Stomach (tissue), 9 donors: ENCODE data around the gene NRCAM. TPM values are rescaled to one million over a fixed set of nuclear protein-coding genes. Genes with fewer than 3 reads are reported as not detected.

Experiments
- DNase-seq, 2 donors: peaks; one replicate each; pipeline versions ENCODE4 v3.0.0 to v3.0.0-alpha.2; 2013 to 2019
- H3K27ac ChIP-seq, 5 donors: fragments of 200-600 bp in 4 of 5; sonication (generic) in 4 of 5; one replicate each; pipeline ENCODE4 v1.5.1; 2013 to 2019; ENCODE audit warnings: mild to moderate bottlenecking in 1 of 5, moderate library complexity in 1 of 5
- H3K27me3 ChIP-seq, 3 donors: fragments of 200-600 bp; sonication (generic); one replicate each; pipeline ENCODE4 v1.5.1; 2017 to 2019; ENCODE audit warnings: mixed run types in 1 of 3
- H3K36me3 ChIP-seq, 4 donors: fragments of 200-600 bp; sonication (generic); 1 replicate in 3 of 4; 2 replicates in 1 of 4; pipeline ENCODE4 v1.5.1; 2016 to 2019
- H3K4me1 ChIP-seq, 4 donors: fragments of 200-600 bp; sonication (generic); one replicate each; pipeline ENCODE4 v1.5.1; 2016 to 2019
- H3K4me3 ChIP-seq, 4 donors: fragments of 200-600 bp; sonication (generic) in 3 of 4; one replicate each; pipeline ENCODE4 v1.5.1; 2016 to 2019; ENCODE audit warnings: mild to moderate bottlenecking in 1 of 4
- H3K9me3 ChIP-seq, 4 donors: fragments of 200-600 bp; sonication (generic); one replicate each; pipeline ENCODE4 v1.5.1; 2016 to 2019
- EP300 ChIP-seq: sonication (generic); formaldehyde crosslinking; IDR thresholded peaks from one replicate; pipeline ENCODE4 v1.6.1; 2017; ENCODE audit warnings: antibody characterized with exemption
- POLR2A ChIP-seq, 4 donors: fragments of 450-650 bp; IDR thresholded peaks; one replicate each; pipeline ENCODE4 v1.6.1; 2016; ENCODE audit warnings: antibody characterized with exemption in 4 of 4, control low read depth in 2 of 4, mild to moderate bottlenecking in 1 of 4, moderate library complexity in 1 of 4
- POLR2AphosphoS5 ChIP-seq, 3 donors: sonication (generic); formaldehyde crosslinking; IDR thresholded peaks; one replicate each; pipeline ENCODE4 v1.6.1; 2016; ENCODE audit warnings: antibody characterized with exemption in 3 of 3
- WGBS, 5 donors: extraction: QIAGEN DNeasy Blood & Tissue Kit in 3 of 5; methylation state at CpG; one replicate each; pipeline versions ENCODE4 v1.1.5 to v1.1.7; 2013 to 2018; 5-methylcytosine and 5-hydroxymethylcytosine counted together
- intact Hi-C: fragments of 100-400 bp; cut with DNase I; formaldehyde crosslinking; loops from one replicate; pipeline ENCODE4 v1.15.1; 2023; ENCODE audit warnings: low total_unique reads
- polyA plus RNA-seq, 3 donors: library from polyadenylated mRNA; stranded (reverse); fragments of 200-250 nt; gene quantifications; one replicate each; pipeline ENCODE4 v1.2.3, GENCODE V29; 2013
- total RNA-seq, 5 donors: library from RNA; depleted of rRNA; stranded (reverse); fragments of >200 nt; gene quantifications; one replicate each; pipeline versions ENCODE4 v1.1.0 to v1.2.3, GENCODE V29; 2014 to 2016
- TF ChIP-seq, protein P1 (sequence below), 7 experiments: fragments of 450-650 bp in 4 of 7; fragments of 200-600 bp in 3 of 7; sonication (generic) in 3 of 7; IDR thresholded peaks; one replicate each; pipeline ENCODE4 v1.5.1; 2016 to 2019; ENCODE audit warnings: antibody characterized with exemption in 7 of 7, control low read depth in 2 of 7, mild to moderate bottlenecking in 1 of 7
- donor health status: healthy with polysubstance abuse.
- donor health status: Bipolar disorder and iron deficiency.
- donor health status: healthy.

Gene NRCAM
- total and polyA plus RNA-seq, 8 donors, result 1.2 to 9.4 (median 2.3) TPM

DNA sequence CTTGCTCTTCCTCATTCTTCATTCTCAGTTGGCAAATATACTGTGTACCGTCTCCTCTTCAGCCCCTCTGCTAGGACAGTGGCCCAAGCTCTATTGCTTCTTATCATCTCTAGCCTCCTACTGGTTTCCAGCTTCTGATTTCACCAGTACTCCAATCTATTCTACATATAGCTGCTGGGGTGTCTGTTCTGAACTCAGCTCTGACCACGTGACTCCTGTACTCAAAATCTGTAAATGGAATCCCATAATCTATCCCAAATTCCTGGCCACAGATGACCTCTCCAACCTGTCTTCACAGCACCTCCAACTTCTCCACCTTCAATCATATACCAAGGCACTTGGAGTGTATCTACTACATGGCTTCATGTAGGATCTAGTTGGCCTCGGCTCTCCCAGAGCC lies 152.9 kb downstream of the NRCAM start:
- 88 to 95% (median 91%) methylated on average over 3 of the region's 3 CpGs for WGBS, 5 donors
- no peaks in the 10 kb centered on the region for H3K9me3 ChIP-seq
- no peaks in the 10 kb centered on the region for H3K27me3 ChIP-seq
- no peak for DNase-seq
- intact Hi-C loops, result no loop called here
- H3K36me3 ChIP-seq, result no peaks in the 10 kb centered on the region
- no peak overlapping the region for H3K4me3 ChIP-seq
- no peak overlapping the region for H3K27ac ChIP-seq
- TF ChIP-seq, protein P1, sequence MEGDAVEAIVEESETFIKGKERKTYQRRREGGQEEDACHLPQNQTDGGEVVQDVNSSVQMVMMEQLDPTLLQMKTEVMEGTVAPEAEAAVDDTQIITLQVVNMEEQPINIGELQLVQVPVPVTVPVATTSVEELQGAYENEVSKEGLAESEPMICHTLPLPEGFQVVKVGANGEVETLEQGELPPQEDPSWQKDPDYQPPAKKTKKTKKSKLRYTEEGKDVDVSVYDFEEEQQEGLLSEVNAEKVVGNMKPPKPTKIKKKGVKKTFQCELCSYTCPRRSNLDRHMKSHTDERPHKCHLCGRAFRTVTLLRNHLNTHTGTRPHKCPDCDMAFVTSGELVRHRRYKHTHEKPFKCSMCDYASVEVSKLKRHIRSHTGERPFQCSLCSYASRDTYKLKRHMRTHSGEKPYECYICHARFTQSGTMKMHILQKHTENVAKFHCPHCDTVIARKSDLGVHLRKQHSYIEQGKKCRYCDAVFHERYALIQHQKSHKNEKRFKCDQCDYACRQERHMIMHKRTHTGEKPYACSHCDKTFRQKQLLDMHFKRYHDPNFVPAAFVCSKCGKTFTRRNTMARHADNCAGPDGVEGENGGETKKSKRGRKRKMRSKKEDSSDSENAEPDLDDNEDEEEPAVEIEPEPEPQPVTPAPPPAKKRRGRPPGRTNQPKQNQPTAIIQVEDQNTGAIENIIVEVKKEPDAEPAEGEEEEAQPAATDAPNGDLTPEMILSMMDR (IDR thresholded peaks at IDR 0.05), result no peak
- TF ChIP-seq POLR2A (IDR thresholded peaks at IDR 0.05), result no peak
- no peak for TF ChIP-seq POLR2AphosphoS5 (IDR thresholded peaks at IDR 0.05)
- TF ChIP-seq EP300, result no peak
- no peaks in the 10 kb centered on the region for H3K4me1 ChIP-seq

GRCh38 chr7:108301387-108301786 lies 154.8 kb downstream of the NRCAM start:
- Histone ChIP-seq H3K27ac (no peak overlapping the region), H3K9me3 (no peaks in the 10 kb centered on the region), H3K4me1 (no peaks in the 10 kb centered on the region), H3K36me3 (no peaks in the 10 kb centered on the region), H3K4me3 (no peak overlapping the region), H3K27me3 (no peaks in the 10 kb centered on the region)
- TF ChIP-seq, protein P1 (IDR thresholded peaks at IDR 0.05), result no peak
- TF ChIP-seq POLR2AphosphoS5 (IDR thresholded peaks at IDR 0.05) (no peak), EP300 (no peak), POLR2A (IDR thresholded peaks at IDR 0.05) (no peak)
- 86 to 97% (median 96%) methylated on average over 2 of the region's 2 CpGs for WGBS, 5 donors
- DNase-seq, result no peak
- intact Hi-C loops, result no loop called here

DNA sequence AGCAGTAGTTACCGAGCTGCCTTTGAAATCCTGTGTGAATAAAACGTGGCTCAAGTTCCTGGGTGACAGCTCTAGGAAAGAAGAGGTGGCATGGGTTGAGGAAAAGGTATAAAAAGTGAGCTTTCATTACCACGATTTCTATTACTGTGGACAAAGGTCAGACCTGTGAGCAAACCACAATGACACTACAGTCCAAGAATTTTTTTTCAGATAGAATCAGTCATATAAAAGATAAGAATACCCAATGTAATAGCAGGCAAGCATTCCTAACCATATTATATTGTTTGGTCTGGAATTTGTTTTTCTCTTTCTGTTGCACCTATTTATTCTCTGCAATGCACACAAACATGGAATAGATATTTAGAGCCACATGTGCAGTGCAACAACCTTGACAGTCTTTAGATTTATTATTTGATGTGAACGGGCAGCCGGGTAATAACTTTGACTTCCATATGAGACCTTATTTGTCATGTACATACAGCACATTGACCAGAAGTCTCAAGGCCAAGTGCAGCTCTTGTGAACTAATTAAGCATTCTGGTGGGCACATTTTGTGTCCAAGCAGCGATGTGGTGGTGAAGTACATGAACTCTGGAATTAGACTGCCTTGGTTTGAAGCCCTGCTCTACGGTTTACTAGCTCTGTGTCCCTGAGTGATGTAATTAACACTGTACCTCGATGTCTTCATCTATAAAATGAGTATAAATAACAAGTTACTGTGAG lies 156.8 kb downstream of the NRCAM start:
- no peak overlapping the region for H3K4me3 ChIP-seq

DNA sequence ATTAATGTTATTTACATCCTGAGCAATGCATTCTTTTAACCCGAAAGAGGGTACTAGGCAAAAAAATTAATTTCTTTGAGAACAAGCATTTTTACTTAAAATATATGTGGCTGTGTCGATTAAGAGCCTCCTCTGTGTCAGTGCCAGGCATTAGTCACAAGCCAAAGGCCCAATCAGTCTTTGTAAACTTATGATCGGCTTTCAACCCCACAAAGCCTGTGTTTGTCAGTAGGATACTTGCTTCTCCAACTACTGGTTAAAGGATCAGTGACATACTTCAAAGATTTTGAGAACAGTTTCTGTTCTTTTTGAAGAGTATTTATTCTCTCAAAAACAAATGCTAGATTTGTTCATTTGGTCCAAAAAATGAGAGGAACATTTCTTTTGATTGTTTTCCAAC lies 159.3 kb downstream of the NRCAM start:
- TF ChIP-seq EP300 (no peak), POLR2A (IDR thresholded peaks at IDR 0.05) (no peak), POLR2AphosphoS5 (IDR thresholded peaks at IDR 0.05) (no peak)
- TF ChIP-seq, protein P1 (IDR thresholded peaks at IDR 0.05), result no peak
- H3K27ac ChIP-seq, result no peak overlapping the region
- H3K9me3 ChIP-seq, result no peaks in the 10 kb centered on the region
- H3K36me3 ChIP-seq, result no peaks in the 10 kb centered on the region
- intact Hi-C loops, result no loop called here
- no peak overlapping the region for H3K4me3 ChIP-seq
- 61 to 65% (median 63%) methylated on average over 3 of the region's 3 CpGs for WGBS, 5 donors
- DNase-seq, result no peak
- no peaks in the 10 kb centered on the region for H3K27me3 ChIP-seq
- no peaks in the 10 kb centered on the region for H3K4me1 ChIP-seq

More for the DNA sequence above, 156.8 kb downstream of the NRCAM start:
- TF ChIP-seq POLR2AphosphoS5 (IDR thresholded peaks at IDR 0.05) (no peak), POLR2A (IDR thresholded peaks at IDR 0.05) (no peak)
- Histone ChIP-seq H3K27ac (no peak overlapping the region), H3K27me3 (no peaks in the 10 kb centered on the region), H3K4me1 (no peaks in the 10 kb centered on the region), H3K9me3 (no peaks in the 10 kb centered on the region), H3K36me3 (no peaks in the 10 kb centered on the region)
- no peak for DNase-seq
- 60 to 68% (median 63%) methylated on average over 8 of the region's 8 CpGs for WGBS, 5 donors
- intact Hi-C loops, result no loop called here

- H3K36me3 ChIP-seq, result no peaks in the 10 kb centered on the region
- no peak for TF ChIP-seq EP300
- no peak for TF ChIP-seq POLR2A (IDR thresholded peaks at IDR 0.05)
- no peak for TF ChIP-seq POLR2AphosphoS5 (IDR thresholded peaks at IDR 0.05)
- TF ChIP-seq, protein P1 (IDR thresholded peaks at IDR 0.05), result no peak
- H3K9me3 ChIP-seq, result no peaks in the 10 kb centered on the region
- H3K27ac ChIP-seq, result no peak overlapping the region
- H3K27me3 ChIP-seq, result no peaks in the 10 kb centered on the region
- intact Hi-C loops, result no loop called here
- DNase-seq, result no peak
- H3K4me3 ChIP-seq, result no peak overlapping the region
- WGBS, 5 donors, result 44 to 72% (median 57%) methylated on average over 4 of the region's 4 CpGs
- peaks cover 0 to 10% (median 3%) of the 10 kb centered on the region in 4 donors for H3K4me1 ChIP-seq
Measured at GRCh38 chr7:108294595-108294994, 161.6 kb downstream of the NRCAM start.
